ENCODE data around the gene PALLD. TPM values are rescaled to one million over a fixed set of nuclear protein-coding genes. Genes with fewer than 3 reads are reported as not detected.

The PALLD gene
- total and polyA plus RNA-seq, 2 of the 8 experiments (the other 6 are each of a cell fraction or from before 2014, with no cell fraction given), result 10.5 to 25.0 TPM

- H3K56ac ChIP-seq (replicated peaks; ENCODE audit: insufficient read length, low read depth, low read length), result no peak overlapping the region
- no peaks in the 10 kb centered on the region for H3K36me3 ChIP-seq (ENCODE audit: control insufficient read depth in 2 of 4, insufficient read depth in 4 of 4, low read length in 3 of 4)
- no peak overlapping the region for H3K23ac ChIP-seq (ENCODE audit: insufficient read length)
- CTCF ChIA-PET (ENCODE audit: partially characterized antibody), result interaction anchor here (0.7 to 1.6 kb wide), 4 partner anchors 33 to 929 kb away, joined by 3 to 4 read pairs (median 3); no protein-coding TSS in a partner anchor
- no peak overlapping the region for H3K27ac ChIP-seq (ENCODE audit: low read depth, low read length)
- H2BK12ac ChIP-seq (ENCODE audit: low read depth, low read length), result no peak overlapping the region
- H3K9ac ChIP-seq (replicated peaks in 1 of 4; ENCODE audit: extremely low read depth in 1 of 4, low read depth in 3 of 4, low read length in 3 of 4), result no peak overlapping the region
- H3K18ac ChIP-seq (ENCODE audit: extremely low read depth, low read length), result no peak overlapping the region
- H3K4me2 ChIP-seq (ENCODE audit: insufficient read depth in 1 of 2, low read depth in 2 of 2, low read length in 2 of 2), result no peak overlapping the region
- no peak overlapping the region for H4K91ac ChIP-seq (replicated peaks; ENCODE audit: insufficient read length, low read length)
- no peak for DNase-seq (ENCODE audit: low read depth in 1 of 2, low spot score in 2 of 2)
- no peak for TF ChIP-seq KDM5A (IDR thresholded peaks at IDR 0.05; ENCODE audit: low read length)
- FAIRE-seq, result no peak
- H3K9me3 ChIP-seq (ENCODE audit: insufficient read depth in 2 of 2, low read depth in 1 of 2, low read length in 1 of 2), result no peaks in the 10 kb centered on the region
- POLR2A ChIA-PET (ENCODE audit: partially characterized antibody), result no interaction called here
- no peak overlapping the region for H2BK15ac ChIP-seq (ENCODE audit: low read length)
- H2BK20ac ChIP-seq (ENCODE audit: low read length), result no peak overlapping the region
- H2AK5ac ChIP-seq (ENCODE audit: low read depth, low read length), result no peak overlapping the region
- peaks cover 0 to 14% (median 3%) of the 10 kb centered on the region in 4 experiments; a peak in 5 of 7 replicates for H3K27me3 ChIP-seq (replicated peaks in 1 of 4; ENCODE audit: control insufficient read depth in 3 of 4, extremely low read depth in 1 of 4, insufficient read depth in 3 of 4, low read length in 3 of 4)
- H3K79me1 ChIP-seq (ENCODE audit: low read depth, low read length), result no peaks in the 10 kb centered on the region
- peaks cover 2% of the 10 kb centered on the region; the same call in 1 of the 2 replicates for H3K23me2 ChIP-seq (ENCODE audit: low read depth, low read length)
- no peak overlapping the region for H3K4me3 ChIP-seq (ENCODE audit: extremely low read depth in 1 of 4, insufficient read depth in 2 of 4, low read depth in 3 of 4, low read length in 4 of 4)
- H3K4me1 ChIP-seq (replicated peaks in 1 of 4; ENCODE audit: control insufficient read depth in 3 of 4, insufficient read depth in 4 of 4, low read length in 3 of 4), result peaks cover 0 to 3% (median 0%) of the 10 kb centered on the region in 4 experiments; a peak in 2 of 7 replicates
- no peaks in the 10 kb centered on the region for H3K79me2 ChIP-seq (ENCODE audit: control insufficient read depth in 1 of 2, insufficient read depth in 2 of 2, low read length in 2 of 2)
- H2BK5ac ChIP-seq (ENCODE audit: low read depth, low read length), result no peak overlapping the region
- H4K20me1 ChIP-seq (replicated peaks in 1 of 2; ENCODE audit: control insufficient read depth in 1 of 2, insufficient read depth in 2 of 2, low read length in 2 of 2), result peaks cover 0 to 3% of the 10 kb centered on the region in 2 experiments
- no peak overlapping the region for H3K4ac ChIP-seq (replicated peaks; ENCODE audit: insufficient read length, low read depth, low read length)
- H3K14ac ChIP-seq (ENCODE audit: insufficient read length), result no peak overlapping the region
- H2BK120ac ChIP-seq (replicated peaks; ENCODE audit: low read depth, low read length), result no peak overlapping the region
- WGBS, 2 experiments (ENCODE audit: extremely low coverage in 1 of 2, insufficient coverage in 1 of 2, insufficient read length in 1 of 2, insufficient replicate concordance in 2 of 2, low coverage in 1 of 2, low lambda C conversion rate in 2 of 2, missing lambda C conversion rate in 1 of 2), result 86% methylated on average over 8 of the region's 8 CpGs; no CpG with 5 or more reads in 1 of the 2 experiments
- H4K5ac ChIP-seq (ENCODE audit: insufficient read length, low read depth, low read length), result no peak overlapping the region
- H4K8ac ChIP-seq (ENCODE audit: extremely low read depth, insufficient read depth, low read length), result no peak overlapping the region
- no peak overlapping the region for H2AFZ ChIP-seq (ENCODE audit: low read length)
These were observed 384.2 kb downstream of the PALLD start for GRCh38 chr4:168880811-168881595.

Measured in H1 (cell line).